ENCODE measurements around the gene BCL11B.
"Not testable (repeated sequence)": the region's sequence is repeated elsewhere in the genome, so short reads cannot be mapped to it uniquely, and the experiment has no call there.

The BCL11B gene

GRCh38 chr14:99234961-99235571 lies 36.9 kb downstream of the BCL11B start:
- Histone ChIP-seq H3K36me3 (ENCODE audit: control insufficient read depth, insufficient read depth, low read length) (no peaks in the 10 kb centered on the region), H3K9ac (ENCODE audit: low read length) (no peak overlapping the region), H3K4me1 (ENCODE audit: control insufficient read depth, insufficient read depth, low read length) (no peaks in the 10 kb centered on the region), H3K27me3 (ENCODE audit: control insufficient read depth, insufficient read depth, low read length) (no peaks in the 10 kb centered on the region), H3K4me3 (ENCODE audit: low read length) (no peak overlapping the region), H3K27ac (ENCODE audit: low read depth, low read length) (no peak overlapping the region)

- no peak overlapping the region for H3K4me3 ChIP-seq (ENCODE audit: low read length)
- H3K27me3 ChIP-seq (ENCODE audit: control insufficient read depth, insufficient read depth, low read length): no peaks in the 10 kb centered on the region
- no peaks in the 10 kb centered on the region for H3K36me3 ChIP-seq (ENCODE audit: control insufficient read depth, insufficient read depth, low read length)
- H3K9ac ChIP-seq (ENCODE audit: low read length): no peak overlapping the region
- no peak overlapping the region for H3K27ac ChIP-seq (ENCODE audit: low read depth, low read length)
- no peaks in the 10 kb centered on the region for H3K4me1 ChIP-seq (ENCODE audit: control insufficient read depth, insufficient read depth, low read length)
Measured at GRCh38 chr14:99234355-99234754, 37.6 kb downstream of the BCL11B start.

GRCh38 chr14:99233222-99234035 lies 38.6 kb downstream of the BCL11B start:
- H3K36me3 ChIP-seq (ENCODE audit: control insufficient read depth, insufficient read depth, low read length): no peaks in the 10 kb centered on the region
- H3K27ac ChIP-seq (ENCODE audit: low read depth, low read length): no peak overlapping the region
- H3K27me3 ChIP-seq (ENCODE audit: control insufficient read depth, insufficient read depth, low read length): no peaks in the 10 kb centered on the region
- no peak overlapping the region for H3K9ac ChIP-seq (ENCODE audit: low read length)
- no peaks in the 10 kb centered on the region for H3K4me1 ChIP-seq (ENCODE audit: control insufficient read depth, insufficient read depth, low read length)
- H3K4me3 ChIP-seq (ENCODE audit: low read length): no peak overlapping the region

GRCh38 chr14:99232714-99233214 lies 39.2 kb downstream of the BCL11B start:
- Histone ChIP-seq H3K4me3 (ENCODE audit: low read length) (no peak overlapping the region), H3K4me1 (ENCODE audit: control insufficient read depth, insufficient read depth, low read length) (no peaks in the 10 kb centered on the region), H3K36me3 (ENCODE audit: control insufficient read depth, insufficient read depth, low read length) (no peaks in the 10 kb centered on the region), H3K27me3 (ENCODE audit: control insufficient read depth, insufficient read depth, low read length) (no peaks in the 10 kb centered on the region), H3K9ac (ENCODE audit: low read length) (no peak overlapping the region), H3K27ac (ENCODE audit: low read depth, low read length) (no peak overlapping the region)

- Histone ChIP-seq H3K4me1 (ENCODE audit: control insufficient read depth, insufficient read depth, low read length) (no peaks in the 10 kb centered on the region), H3K4me3 (ENCODE audit: low read length) (no peak overlapping the region), H3K27ac (ENCODE audit: low read depth, low read length) (no peak overlapping the region)
Measured at GRCh38 chr14:99231850-99232713, 39.9 kb downstream of the BCL11B start.

GRCh38 chr14:99231161-99231849 lies 40.7 kb downstream of the BCL11B start:
- no peak overlapping the region for H3K9ac ChIP-seq (ENCODE audit: low read length)
- no peaks in the 10 kb centered on the region for H3K36me3 ChIP-seq (ENCODE audit: control insufficient read depth, insufficient read depth, low read length)
- H3K27me3 ChIP-seq (ENCODE audit: control insufficient read depth, insufficient read depth, low read length): no peaks in the 10 kb centered on the region
- no peaks in the 10 kb centered on the region for H3K4me1 ChIP-seq (ENCODE audit: control insufficient read depth, insufficient read depth, low read length)
- H3K27ac ChIP-seq (ENCODE audit: low read depth, low read length): no peak overlapping the region
- no peak overlapping the region for H3K4me3 ChIP-seq (ENCODE audit: low read length)

More at GRCh38 chr14:99231850-99232713, 39.9 kb downstream of the BCL11B start:
- Histone ChIP-seq H3K9ac (ENCODE audit: low read length) (no peak overlapping the region), H3K27me3 (ENCODE audit: control insufficient read depth, insufficient read depth, low read length) (no peaks in the 10 kb centered on the region), H3K36me3 (ENCODE audit: control insufficient read depth, insufficient read depth, low read length) (no peaks in the 10 kb centered on the region)

GRCh38 chr14:99230208-99231151 lies 41.5 kb downstream of the BCL11B start:
- Histone ChIP-seq H3K27ac (ENCODE audit: low read depth, low read length) (no peak overlapping the region), H3K9ac (ENCODE audit: low read length) (no peak overlapping the region), H3K4me3 (ENCODE audit: low read length) (no peak overlapping the region), H3K27me3 (ENCODE audit: control insufficient read depth, insufficient read depth, low read length) (no peaks in the 10 kb centered on the region), H3K36me3 (ENCODE audit: control insufficient read depth, insufficient read depth, low read length) (no peaks in the 10 kb centered on the region), H3K4me1 (ENCODE audit: control insufficient read depth, insufficient read depth, low read length) (no peaks in the 10 kb centered on the region)

GRCh38 chr14:99229654-99230207 lies 42.3 kb downstream of the BCL11B start:
- H3K36me3 ChIP-seq (ENCODE audit: control insufficient read depth, insufficient read depth, low read length): no peaks in the 10 kb centered on the region
- no peak overlapping the region for H3K9ac ChIP-seq (ENCODE audit: low read length)
- H3K4me3 ChIP-seq (ENCODE audit: low read length): no peak overlapping the region
- no peaks in the 10 kb centered on the region for H3K4me1 ChIP-seq (ENCODE audit: control insufficient read depth, insufficient read depth, low read length)
- H3K27me3 ChIP-seq (ENCODE audit: control insufficient read depth, insufficient read depth, low read length): no peaks in the 10 kb centered on the region
- H3K27ac ChIP-seq (ENCODE audit: low read depth, low read length): no peak overlapping the region

GRCh38 chr14:99228760-99229159 lies 43.2 kb downstream of the BCL11B start:
- H3K4me1 ChIP-seq (ENCODE audit: control insufficient read depth, insufficient read depth, low read length); H3K9ac ChIP-seq (ENCODE audit: low read length); H3K27ac ChIP-seq (ENCODE audit: low read depth, low read length); H3K36me3 ChIP-seq (ENCODE audit: control insufficient read depth, insufficient read depth, low read length); H3K4me3 ChIP-seq (ENCODE audit: low read length); H3K27me3 ChIP-seq (ENCODE audit: control insufficient read depth, insufficient read depth, low read length): not testable (repeated sequence)

GRCh38 chr14:99226687-99227086 lies 45.3 kb downstream of the BCL11B start:
- Histone ChIP-seq H3K9ac (ENCODE audit: low read length) (no peak overlapping the region), H3K27ac (ENCODE audit: low read depth, low read length) (no peak overlapping the region), H3K27me3 (ENCODE audit: control insufficient read depth, insufficient read depth, low read length) (no peaks in the 10 kb centered on the region), H3K36me3 (ENCODE audit: control insufficient read depth, insufficient read depth, low read length) (no peaks in the 10 kb centered on the region), H3K4me1 (ENCODE audit: control insufficient read depth, insufficient read depth, low read length) (no peaks in the 10 kb centered on the region), H3K4me3 (ENCODE audit: low read length) (no peak overlapping the region)

All from rectal smooth muscle tissue (tissue), 1 donor.